HG03280 (cell line): ENCODE data around the gene TYMS.
"Not testable (repeated sequence)": the region's sequence is repeated elsewhere in the genome, so short reads cannot be mapped to it uniquely, and the experiment has no call there.

ENCODE experiments used
- ATAC-seq: cut with Tn5 transposase; IDR thresholded peaks from one replicate; pipeline ENCODE4 v1.9.1; 2021; ENCODE audit warnings: mild to moderate bottlenecking, moderate library complexity; ENCODE audit not compliant: unreplicated experiment

TYMS gene

GRCh38 chr18:676736-677135, 19.3 kb downstream of the TYMS start:
- ATAC-seq, result no peak

GRCh38 chr18:677145-677544, 19.7 kb downstream of the TYMS start:
- ATAC-seq, result peak; percentile 70

- no peak for ATAC-seq
Measured at GRCh38 chr18:677951-678381, 20.5 kb downstream of the TYMS start.

- ATAC-seq, result no peak
Measured at GRCh38 chr18:678482-679182, 21.2 kb downstream of the TYMS start.

DNA sequence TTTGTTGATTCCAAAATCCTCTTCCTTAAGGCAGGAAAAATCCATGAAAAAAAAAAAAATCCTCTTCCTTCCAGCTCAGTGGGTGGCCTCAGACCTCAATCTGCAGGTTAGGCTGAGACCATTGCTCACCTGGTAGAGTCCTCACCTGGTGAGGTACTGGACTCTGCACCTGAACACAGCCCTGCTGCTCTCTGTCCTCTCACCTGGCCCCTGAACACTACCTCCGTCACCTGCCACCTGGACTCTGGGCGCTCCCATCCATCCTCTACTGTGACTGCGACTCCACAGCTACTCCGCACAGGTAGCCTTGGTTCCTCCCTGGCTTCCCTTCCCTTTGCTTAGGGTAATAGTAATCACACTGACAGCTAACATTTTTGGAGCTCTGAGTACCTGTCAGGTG, 22.1 kb downstream of the TYMS start:
- ATAC-seq, result no peak

GRCh38 chr18:680392-680791, 22.9 kb downstream of the TYMS start:
- ATAC-seq, result no peak

DNA sequence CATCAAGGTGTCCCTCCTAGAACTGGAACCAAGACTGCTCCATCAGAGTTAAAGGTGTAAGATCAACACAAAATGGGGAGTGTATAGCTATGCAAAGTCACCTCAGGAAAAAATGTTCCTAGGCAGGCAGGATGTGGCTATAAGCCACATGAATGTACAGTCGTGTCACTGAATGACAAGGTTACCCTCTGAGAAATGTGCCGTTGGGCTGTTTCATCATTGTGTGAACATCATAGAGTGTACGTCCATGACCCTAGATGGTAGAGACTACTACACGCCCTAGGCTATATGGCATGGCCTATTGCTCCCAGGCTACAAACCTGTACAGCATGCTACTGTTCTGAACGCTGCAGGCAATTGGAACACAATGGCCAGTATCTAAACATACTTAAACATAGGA, 24.5 kb downstream of the TYMS start:
- ATAC-seq, result no peak

DNA sequence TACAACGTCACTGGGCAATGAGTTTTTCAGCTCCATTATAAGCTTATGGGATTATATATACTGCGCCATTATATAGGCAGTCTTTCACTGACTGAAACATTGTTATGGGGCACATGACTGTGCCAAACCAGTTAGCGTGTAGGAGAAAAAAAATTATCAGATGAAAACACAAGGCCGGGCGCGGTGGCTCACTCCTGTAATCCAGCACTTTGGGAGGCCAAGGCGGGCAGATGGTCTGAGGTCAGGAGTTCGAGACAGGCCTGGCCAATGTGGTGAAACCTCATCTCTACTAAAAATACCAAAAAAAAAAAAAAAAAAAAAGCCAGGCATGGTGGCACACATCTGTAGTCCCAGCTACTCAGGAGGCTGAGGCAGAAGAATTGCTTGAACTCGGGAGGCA, 25.0 kb downstream of the TYMS start:
- ATAC-seq, result not testable (repeated sequence)

- no peak for ATAC-seq
Measured at GRCh38 chr18:682833-683232, 25.4 kb downstream of the TYMS start.

DNA sequence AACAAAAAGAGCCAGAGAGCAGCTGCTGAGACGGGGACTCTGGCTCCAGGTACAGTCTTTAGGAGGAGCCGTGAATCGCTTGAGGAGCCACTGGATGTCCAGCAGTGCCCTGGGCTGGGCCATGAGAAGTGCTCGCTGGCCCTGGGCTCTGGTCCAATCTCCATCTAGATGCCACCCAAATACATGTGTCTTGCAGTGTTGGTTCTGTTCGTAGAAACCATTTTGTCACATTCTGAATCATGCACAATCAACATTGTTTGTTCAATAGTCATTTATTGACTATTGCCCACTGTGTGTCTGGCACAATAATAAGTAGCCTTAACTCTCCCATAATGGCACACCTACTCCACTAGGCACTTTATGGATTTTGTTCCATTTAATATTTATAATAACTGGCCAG, 26.1 kb downstream of the TYMS start:
- no peak for ATAC-seq

DNA sequence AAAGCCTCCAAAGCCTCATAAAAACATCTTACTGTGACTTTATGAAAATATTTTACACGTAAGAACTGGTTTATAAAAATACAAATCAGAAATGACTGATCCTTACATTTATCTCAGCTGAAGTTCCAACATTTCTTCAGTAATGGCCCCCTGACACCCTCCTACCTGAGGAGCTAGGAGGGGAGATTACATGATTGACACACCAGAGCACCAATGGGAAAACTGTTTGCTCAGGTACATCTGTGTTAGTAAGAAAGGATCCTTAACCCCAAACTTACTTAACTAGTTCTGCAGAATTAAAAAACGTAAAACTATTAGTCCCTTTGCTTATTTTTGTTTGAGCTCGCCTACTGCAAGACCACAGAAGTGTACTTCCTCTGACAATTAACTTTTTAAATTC, 28.0 kb downstream of the TYMS start:
- no peak for ATAC-seq

DNA sequence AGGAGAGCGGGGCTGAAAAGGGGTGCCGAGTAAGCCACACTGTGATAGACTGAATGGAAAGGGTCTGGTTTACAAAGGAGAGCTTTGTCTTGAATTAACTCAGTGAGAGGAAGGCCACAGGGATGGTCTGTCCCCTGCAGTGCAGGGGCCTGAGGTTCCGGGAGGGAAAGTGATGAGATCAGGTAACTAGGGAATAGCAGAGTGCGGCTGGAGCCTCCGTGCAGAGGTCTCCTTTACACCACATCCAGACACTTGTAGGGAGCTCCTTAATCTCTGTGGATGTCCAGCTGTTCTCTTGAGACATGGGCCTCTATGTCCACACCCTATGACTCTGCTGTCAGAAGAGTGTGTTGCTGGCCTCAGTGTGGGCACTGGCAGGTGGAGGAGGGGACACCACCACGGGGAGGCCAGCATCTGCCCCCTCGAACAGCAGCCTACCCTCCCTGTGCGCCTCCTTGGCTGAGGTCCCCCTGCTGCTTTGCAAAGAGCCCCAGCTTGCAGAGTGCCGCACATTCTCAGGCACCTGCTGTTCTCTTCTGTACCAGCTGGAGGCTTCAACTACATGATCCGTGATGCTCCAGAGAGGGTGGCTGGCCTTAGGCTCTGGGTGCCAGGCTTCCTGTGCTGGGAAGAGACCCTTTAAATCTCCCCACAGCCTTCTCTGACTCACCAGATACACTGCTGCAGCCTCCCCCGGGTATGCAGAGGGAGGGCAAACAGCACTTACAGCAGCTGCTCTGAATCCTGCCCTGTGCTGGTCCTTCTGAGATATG, 29.1 kb downstream of the TYMS start:
- ATAC-seq, result no peak

DNA sequence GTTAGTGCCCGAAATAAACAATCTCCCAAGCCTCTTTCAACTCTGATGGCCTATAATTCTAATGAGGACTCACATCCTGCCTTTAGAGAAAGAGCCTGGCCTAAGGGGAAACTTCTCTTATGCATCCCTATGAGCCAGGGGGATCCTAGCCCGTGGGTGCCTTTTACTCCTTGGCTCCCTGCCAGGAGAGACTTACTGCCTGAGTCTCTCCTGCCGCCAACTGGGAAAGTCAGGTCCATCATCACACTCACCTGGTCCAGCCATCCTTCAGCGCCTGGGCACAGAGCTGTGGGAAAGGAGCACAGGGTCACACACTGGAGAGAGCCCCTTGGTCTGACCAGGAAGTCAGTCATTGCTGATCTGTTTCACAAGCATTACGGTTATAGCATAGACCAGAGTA, 30.9 kb downstream of the TYMS start:
- ATAC-seq, result no peak

DNA sequence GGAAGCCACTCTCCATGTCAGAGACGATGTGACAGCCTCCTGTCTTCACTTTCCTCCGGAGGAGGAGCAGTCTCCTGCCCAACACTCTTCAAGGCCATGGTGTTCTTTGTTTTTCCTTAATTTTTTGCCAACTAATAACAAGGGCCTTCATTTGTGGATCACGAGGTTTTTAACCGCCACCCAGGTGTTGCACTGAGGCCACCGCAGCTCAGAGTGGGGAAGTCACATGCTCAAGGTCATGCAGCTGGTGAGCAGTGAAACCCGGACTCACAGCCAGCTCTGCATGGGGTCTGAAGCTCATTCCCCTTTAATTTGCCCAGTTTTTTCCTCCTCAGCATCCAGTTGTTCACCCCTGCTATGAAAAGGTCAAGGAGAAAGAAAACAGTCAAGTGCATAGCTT, 35.4 kb downstream of the TYMS start:
- no peak for ATAC-seq

- ATAC-seq, result no peak
Measured at GRCh38 chr18:693466-694187, 36.2 kb downstream of the TYMS start.

- ATAC-seq, result no peak
Measured at GRCh38 chr18:697012-697411, 39.6 kb downstream of the TYMS start.

DNA sequence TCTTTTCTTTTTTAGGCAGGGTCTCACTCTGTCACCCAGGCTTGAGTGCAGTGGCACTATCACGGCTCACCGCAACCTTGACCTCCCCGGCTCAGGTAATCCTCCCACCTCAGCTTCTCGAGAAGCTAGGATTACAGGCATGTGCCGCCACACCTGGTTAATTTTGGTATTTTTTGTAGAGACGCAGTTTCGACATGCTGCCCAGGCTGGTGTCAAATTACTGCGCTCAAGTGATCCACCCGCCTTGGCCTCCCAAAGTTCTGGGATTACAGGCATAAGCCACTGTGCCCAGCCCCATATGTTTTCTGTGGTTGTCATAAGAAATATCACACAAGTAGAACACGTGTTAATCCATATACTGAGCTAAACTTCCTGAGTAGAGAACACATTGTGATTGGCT, 40.3 kb downstream of the TYMS start:
- ATAC-seq, result no peak

DNA sequence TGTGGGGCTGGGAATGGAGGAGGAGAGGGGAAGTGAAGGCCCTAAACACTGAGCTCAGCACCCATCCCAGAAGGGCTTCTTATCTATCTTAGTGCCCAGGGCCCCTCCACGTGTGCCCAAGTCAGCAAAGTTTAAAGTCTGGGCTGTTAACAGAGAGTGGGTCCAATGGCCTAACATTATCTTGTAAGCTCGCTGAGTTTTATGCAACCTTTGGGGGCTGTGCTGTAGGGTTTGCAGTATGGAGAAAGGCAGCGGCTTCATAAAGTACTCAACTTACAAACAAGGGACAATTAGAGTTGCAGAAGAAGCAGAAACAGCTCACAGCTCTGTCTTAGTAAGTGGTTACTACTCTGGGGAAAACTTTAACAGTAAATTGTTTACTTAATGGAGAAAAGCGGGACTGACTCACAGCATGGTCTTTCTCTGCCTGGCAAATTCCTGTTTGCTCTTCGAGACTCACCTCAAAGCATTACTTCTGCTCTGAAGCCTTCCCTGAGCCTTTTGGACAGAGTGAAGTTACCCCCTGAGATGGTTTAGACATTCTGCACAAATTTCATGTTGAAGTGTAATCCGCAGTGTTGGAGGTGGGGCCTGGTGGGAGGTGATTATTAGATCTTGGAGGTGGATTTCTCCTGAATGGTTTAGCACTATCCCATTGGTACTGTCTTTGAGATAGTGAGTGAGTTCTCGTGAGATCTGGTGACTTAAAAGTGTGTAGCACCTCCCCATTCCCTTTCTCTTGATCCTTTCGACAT, 45.9 kb downstream of the TYMS start:
- no peak for ATAC-seq

DNA sequence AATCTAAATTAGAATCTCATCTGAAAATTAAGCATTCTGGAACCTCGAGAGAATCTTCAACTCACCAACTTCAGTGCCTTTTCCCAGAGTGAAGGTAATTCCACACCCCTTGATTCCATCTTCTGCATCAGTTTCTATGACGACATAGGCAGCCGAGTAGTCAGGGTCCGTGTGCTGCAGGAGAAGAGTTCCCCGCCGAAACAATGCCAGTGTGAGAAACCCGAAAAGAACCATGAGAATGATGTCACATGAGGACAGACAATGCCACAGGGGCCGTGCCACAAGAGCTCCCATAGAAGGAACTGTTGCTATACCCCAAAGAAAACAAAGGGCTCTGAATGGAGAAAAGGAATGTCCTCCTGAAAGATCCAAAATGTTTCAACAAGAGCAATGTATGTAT, 49.0 kb downstream of the TYMS start:
- no peak for ATAC-seq

GRCh38 chr18:708096-708495, 50.6 kb downstream of the TYMS start:
- ATAC-seq, result no peak

DNA sequence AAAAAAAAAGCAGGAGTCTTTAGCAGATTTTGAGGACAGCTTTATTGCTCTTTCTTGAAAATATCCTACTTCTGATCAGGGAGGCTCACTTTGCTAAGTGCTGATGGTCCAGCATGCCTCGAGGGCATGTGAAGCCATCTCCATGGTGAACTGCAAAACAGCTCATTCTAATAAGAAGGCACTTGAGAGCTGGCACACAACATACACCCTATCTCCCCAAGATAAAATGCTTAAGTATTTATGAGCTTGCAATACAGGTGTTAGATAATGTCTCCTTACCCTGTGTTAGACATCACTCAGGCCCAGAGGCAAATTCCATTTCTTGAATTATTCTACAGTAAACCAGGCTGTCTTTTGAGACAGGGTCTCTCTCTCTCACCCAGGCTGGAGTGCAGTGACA, 52.3 kb downstream of the TYMS start:
- no peak for ATAC-seq
